Epidermal melanocyte (primary cell): Measurements from ENCODE around the gene BRPF3.

Experiments used
- DNase-seq: peaks from one replicate; pipeline ENCODE4 v3.0.0; 2011; ENCODE audit warnings: low spot score; ENCODE audit not compliant: insufficient read length

BRPF3 gene

DNA sequence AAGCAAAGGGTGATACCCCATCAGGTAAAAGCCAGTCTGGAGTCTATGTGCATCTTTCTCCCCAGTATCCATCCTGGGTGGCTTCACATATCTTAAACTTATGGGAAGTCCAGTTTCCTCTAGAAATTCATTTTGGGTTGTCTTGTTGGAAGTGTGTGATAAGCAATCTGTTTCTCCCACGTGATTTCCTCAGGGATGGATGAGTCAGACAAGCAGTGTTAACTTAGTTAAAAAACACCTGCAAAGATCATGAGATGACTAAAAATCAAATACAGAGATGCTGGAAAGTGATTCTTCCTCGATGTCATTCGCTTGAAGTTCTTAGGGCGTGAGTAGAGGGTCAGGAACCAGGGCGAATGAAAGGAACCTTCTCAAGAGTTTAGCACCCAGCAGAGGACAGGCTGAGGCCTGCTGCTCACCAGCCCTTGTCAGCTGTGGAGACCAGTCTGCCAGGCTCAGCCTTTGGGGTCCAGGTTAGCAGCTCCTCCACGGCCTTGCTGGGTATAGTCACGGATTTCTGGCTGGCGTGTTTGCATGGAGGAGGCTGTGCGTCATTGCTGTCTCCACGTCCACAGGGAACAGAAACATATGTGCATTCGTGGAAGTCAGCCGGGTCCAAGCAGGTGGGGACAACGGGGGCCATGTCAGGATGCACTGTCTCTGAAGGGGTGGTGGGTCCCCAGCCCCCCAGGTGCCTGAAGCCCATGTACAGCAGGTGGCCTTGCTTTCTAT is 70.5 kb downstream of the BRPF3 start:
- no peak for DNase-seq

DNA sequence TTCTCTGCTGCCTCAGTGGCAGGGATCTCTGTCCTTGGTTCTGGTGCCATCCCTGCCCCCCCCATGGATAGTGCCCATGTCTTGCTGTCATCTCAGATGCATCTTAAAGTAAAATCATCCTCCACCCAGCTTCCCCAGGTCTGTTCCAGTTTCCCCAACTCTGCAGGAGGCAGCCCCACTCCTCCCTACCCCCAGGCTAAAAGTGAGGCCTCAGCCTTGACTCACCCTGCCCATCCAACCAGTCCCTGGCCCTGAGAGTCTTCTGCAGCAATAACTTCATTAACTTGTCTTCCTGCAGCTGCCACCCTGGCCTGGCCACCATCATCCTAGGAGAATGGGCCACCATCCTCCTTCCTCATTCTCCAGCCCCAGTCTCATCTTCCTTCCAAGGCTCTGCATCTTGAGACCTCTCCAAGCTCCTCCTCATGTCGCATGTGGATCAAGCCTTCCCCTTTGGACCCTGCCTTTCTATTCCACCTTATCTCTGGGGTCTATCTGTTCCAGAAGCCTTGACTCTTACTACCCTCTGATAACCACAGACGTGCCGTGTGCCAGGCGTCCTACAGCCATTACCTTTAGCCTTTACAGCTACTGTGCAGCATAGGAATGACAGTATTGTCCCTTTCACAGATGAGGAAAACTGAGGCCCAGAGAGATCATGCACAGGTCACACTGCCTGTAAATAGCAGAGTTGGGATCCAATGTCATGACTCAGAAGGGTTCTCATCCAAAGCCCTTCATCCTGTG is 71.4 kb downstream of the BRPF3 start:
- DNase-seq = no peak

DNA sequence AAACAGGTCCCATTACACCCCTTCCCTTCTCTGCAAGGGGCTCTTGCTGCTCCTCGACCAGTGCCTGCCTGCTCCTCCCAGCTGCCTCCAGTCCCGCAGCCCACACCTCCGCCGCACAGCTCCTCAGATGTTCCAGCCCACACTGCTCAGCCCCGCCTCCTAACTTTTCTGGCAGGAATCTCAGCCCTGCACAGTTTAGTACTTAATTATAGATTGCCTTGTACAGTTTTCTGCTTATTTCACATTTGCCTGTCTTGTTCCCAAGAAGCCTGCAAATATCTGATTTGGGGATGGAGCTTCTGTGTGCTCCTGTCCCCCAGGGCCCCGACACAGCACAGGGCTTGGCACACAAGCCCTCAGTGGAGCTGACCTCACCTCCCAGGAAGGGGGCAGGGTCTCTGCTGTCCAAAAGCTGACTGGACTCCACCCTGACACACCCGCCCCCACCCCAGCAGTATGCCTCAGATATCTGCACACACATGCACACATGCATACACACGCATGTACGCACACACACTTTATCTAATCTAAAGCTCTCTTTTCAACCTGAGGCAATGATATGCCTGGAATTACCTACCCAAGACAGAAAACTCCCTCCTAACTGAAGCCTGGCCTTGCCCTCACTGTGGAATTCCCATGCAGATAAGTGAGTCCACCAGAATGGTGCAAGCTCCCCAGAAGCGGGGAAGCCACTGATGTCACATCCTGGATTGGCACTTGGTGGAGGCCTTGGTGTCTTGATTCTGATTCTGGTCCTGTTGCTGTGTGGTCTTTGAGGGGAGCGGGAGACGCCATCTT is 72.1 kb downstream of the BRPF3 start:
- DNase-seq = no peak

- no peak for DNase-seq
These were observed 73.5 kb downstream of the BRPF3 start, which contains the start of gene PNPLA1 for GRCh38 chr6:36269834-36270705. Gene PNPLA1 (plus strand): TSS chr6:36270060. CDS start chr6:36270460, 400 bp downstream.

DNA sequence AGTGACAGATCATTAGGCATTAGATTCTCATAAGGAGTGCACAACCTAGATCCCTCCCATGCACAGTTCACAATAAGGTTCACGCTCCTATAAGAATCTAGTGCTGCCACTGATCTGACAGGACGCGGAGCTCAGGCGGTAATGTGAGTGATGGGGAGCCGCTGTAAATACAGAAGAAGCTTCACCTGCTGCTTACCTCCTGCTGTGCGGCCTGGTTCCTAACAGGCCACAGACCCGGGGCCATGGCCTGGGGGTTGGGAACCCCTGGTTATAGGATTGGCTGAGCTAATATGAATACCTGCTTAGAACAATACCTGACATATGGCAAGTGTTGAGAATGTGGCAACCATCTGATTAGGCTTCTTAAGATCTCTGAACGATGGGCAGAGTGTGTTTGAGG is 75.7 kb downstream of the BRPF3 start:
- no peak for DNase-seq

DNA sequence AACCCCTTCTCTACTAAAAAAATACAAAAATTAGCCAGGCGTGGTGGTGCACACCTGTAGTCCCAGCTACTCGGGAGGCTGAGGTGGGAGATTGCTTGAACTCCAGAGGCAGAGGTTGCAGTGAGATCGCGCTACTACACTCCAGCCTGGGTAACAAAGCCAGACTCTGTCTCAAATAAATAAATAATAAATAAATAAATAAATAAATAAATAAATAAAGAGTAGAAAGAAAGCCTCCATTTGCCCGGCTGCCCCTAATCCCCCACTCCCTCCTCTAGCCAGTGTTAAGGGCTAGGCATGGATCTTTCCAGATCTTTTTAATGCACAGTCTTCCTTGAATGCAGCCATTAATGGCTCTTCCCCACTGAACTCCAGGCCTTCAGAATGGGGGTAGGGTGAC is 76.5 kb downstream of the BRPF3 start:
- DNase-seq = no peak

DNA sequence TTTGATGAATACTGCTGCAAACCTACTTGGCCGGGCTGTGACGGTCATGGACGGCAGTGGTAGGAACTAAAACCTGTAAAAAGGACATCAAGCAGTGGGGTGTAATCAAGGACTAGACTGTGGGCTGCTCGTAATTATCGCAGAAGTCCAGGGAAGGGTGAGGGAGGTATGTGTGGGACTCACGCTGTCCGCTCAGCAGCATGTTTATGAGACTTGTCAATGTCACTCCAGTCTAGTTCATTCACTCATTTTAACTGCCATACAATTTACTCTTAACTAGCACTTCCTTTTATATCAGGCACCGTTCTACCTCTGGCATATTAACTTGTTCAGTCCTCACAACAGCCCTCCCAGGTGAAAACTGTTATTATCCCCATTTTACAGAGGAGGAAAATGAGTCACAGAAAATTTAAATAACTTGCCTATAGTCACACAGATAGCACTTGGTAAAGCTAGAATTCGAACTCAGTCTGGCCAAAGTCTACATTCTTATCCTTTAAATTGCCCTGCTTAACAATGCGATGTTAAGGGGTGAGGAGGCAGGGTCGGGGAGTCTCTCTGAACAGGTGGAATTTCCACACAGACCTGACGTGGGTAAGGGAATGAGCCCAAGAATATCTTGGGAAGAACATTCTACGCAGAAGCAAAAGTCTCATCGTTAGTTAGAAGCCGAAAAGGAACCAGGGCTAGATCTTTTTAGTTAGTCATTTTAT is 77.4 kb downstream of the BRPF3 start:
- no peak for DNase-seq

DNA sequence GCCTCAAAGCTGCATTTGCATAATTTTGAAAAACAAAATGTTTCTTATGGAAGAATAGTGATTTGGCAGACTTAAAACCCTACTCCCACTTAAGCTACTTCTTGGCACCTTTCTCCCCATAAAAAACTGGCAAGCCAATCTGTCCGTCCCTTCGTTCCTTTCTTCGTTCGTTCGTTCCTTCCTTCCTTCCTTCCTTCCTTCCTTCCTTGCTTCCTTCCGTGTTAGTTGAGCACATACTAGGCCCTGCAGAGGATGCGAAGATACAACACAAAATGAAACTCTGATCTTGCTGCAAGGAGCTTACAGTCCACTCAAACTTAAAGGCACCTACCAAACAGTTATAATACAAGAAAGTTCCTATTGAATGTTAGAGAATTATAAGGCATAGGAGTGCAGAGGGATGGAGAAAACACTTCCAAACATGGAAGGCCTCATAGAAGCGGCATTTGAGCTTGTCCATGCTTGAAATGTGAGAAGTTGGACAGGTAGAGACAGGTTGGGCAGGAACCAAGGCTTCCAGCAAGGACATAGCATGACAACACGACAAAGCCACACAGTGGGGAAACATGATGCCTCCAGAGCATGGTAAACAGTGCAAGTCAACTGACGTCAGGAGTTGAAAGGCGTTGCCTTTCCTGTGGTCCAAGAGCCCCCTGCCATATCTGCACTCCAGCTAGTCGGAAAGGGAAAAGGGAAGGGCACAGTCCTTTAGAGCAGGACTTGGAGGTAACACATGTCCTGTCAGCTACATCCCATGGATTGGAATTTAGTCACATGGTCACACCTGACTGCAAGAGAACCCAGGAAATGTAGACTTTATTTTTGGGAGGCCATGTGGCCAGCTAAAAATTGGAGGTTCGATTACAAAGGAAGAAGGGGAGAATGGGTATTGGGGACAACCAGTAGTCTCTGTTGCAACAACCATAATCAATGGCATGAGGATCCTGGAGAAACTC is 80.3 kb downstream of the BRPF3 start:
- DNase-seq = no peak

GRCh38 chr6:36277946-36278470 is 81.5 kb downstream of the BRPF3 start:
- DNase-seq = no peak

GRCh38 chr6:36280467-36280866 is 83.9 kb downstream of the BRPF3 start:
- DNase-seq = no peak

DNA sequence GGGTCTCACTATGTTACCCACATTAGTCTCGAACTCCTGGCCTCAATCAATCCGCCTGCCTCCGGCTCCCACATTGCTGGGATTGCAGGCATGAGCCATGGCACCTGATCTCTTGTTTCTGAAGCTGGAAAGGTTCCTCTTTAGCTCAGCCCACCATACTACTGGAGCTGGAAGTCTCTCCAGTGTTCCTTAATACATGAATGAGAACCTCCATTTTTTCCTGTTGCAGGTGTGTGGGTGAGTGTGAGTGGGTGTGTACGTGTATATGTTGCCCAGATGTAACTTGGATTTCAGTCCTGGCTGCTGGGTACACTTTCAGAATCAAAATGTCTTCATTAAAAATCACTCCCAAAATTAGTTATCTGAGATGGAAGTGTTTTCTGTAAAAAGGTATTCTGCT is 84.4 kb downstream of the BRPF3 start:
- no peak for DNase-seq
